GM23338 (cell line): ENCODE measurements around the gene ZNF514. TPM values are rescaled to one million over a fixed set of nuclear protein-coding genes. Genes with fewer than 3 reads are reported as not detected.
A peak's percentile ranks its signal among the peaks of the same experiment; 100 is the strongest.

ENCODE experiments used
- ATAC-seq: fragments of 200-7000 bp; cut with Tn5 transposase; 3 replicates; pipeline ENCODE4 v1.9.1; 2020
- DNase-seq: peaks from one replicate; pipeline ENCODE4 v3.0.0-alpha.2; 2015; ENCODE audit warnings: low spot score
- H2AFZ ChIP-seq: fragments of 200-600 bp; sonication (generic); 2 replicates; pipeline ENCODE4 v1.8.0; 2016; ENCODE audit warnings: antibody characterized with exemption, mild to moderate bottlenecking, moderate library complexity
- H3F3A ChIP-seq: fragments of 200-600 bp; sonication (generic); replicated peaks from 2 replicates; pipeline ENCODE4 v1.8.0; 2017; ENCODE audit warnings: antibody characterized with exemption, mixed run types, low read depth
- H3K27ac ChIP-seq: fragments of 200-600 bp; sonication (generic); 2 replicates; pipeline ENCODE4 v1.6.1; 2016; ENCODE audit warnings: low read depth
- H3K27me3 ChIP-seq: fragments of 200-600 bp; sonication (generic); 2 replicates; pipeline ENCODE4 v1.8.0; 2016; ENCODE audit warnings: mild to moderate bottlenecking, mixed run types, moderate library complexity; ENCODE audit not compliant: insufficient read depth
- H3K36me3 ChIP-seq: fragments of 200-600 bp; sonication (generic); 2 replicates; pipeline ENCODE4 v1.8.0; 2016; ENCODE audit warnings: mild to moderate bottlenecking; ENCODE audit not compliant: insufficient read depth
- H3K4me1 ChIP-seq: fragments of 200-600 bp; sonication (generic); 2 replicates; pipeline ENCODE4 v1.8.0; 2016; ENCODE audit warnings: mild to moderate bottlenecking, moderate library complexity; ENCODE audit not compliant: insufficient read depth
- H3K4me2 ChIP-seq: fragments of 200-600 bp; sonication (generic); 2 replicates; pipeline ENCODE4 v1.7.1; 2017; ENCODE audit warnings: mixed run types
- H3K4me3 ChIP-seq: fragments of 200-600 bp; sonication (generic); 2 replicates; pipeline ENCODE4 v1.6.1; 2016; ENCODE audit warnings: mixed run types
- H3K79me2 ChIP-seq: fragments of 200-600 bp; sonication (generic); replicated peaks from 2 replicates; pipeline ENCODE4 v1.8.0; 2017; ENCODE audit warnings: mild to moderate bottlenecking; ENCODE audit not compliant: insufficient read depth
- H3K9me2 ChIP-seq: fragments of 200-600 bp; sonication (generic); 2 replicates; pipeline ENCODE4 v1.8.0; 2017; ENCODE audit not compliant: insufficient read depth
- H4K20me1 ChIP-seq: fragments of 200-600 bp; sonication (generic); replicated peaks from 2 replicates; pipeline ENCODE4 v1.8.0; 2017; ENCODE audit warnings: mild to moderate bottlenecking; ENCODE audit not compliant: insufficient read depth
- H3K27ac Mint-ChIP-seq: 2 replicates; pipeline ENCODE4 v1.8.0; 2020; ENCODE audit warnings: inconsistent platforms, mild to moderate bottlenecking, moderate library complexity, mixed read lengths
- H3K27me3 Mint-ChIP-seq: 3 replicates; pipeline ENCODE4 v1.8.0; 2022; ENCODE audit warnings: low read depth, mild to moderate bottlenecking, moderate library complexity, mixed read lengths, inconsistent platforms; ENCODE audit not compliant: insufficient read depth, poor library complexity
- H3K36me3 Mint-ChIP-seq: 3 replicates; pipeline ENCODE4 v1.8.0; 2021; ENCODE audit warnings: low read depth, mild to moderate bottlenecking, inconsistent platforms, moderate library complexity, mixed read lengths
- H3K4me1 Mint-ChIP-seq: 3 replicates; pipeline ENCODE4 v1.8.0; 2020; ENCODE audit warnings: mild to moderate bottlenecking, inconsistent platforms, mixed read lengths
- H3K4me3 Mint-ChIP-seq: 3 replicates; pipeline ENCODE4 v1.8.0; 2021; ENCODE audit warnings: moderate library complexity, mild to moderate bottlenecking, inconsistent platforms, mixed read lengths
- H3K9me3 Mint-ChIP-seq: 3 replicates; pipeline ENCODE4 v1.8.0; 2020; ENCODE audit warnings: moderate library complexity, mild to moderate bottlenecking, inconsistent platforms, mixed read lengths
- CREB1 ChIP-seq: fragments of 250-450 bp; sonication (Bioruptor Pico); IDR thresholded peaks from 2 replicates; pipeline ENCODE4 v1.5.0; 2020; ENCODE audit warnings: low read depth, mild to moderate bottlenecking, moderate library complexity
- CTCF ChIP-seq, 2 experiments: fragments of 200-600 bp in 1 of 2; sonication (generic) in 1 of 2; conservative IDR thresholded peaks; 2 replicates each; pipeline versions ENCODE4 v1.5.1 to v1.6.1; 2016 to 2017; ENCODE audit warnings: antibody characterized with exemption in 2 of 2, low read depth in 2 of 2, mild to moderate bottlenecking in 2 of 2, moderate library complexity in 1 of 2
- ETS1 ChIP-seq: IDR thresholded peaks from 2 replicates; pipeline ENCODE4 v1.6.1; 2016; ENCODE audit warnings: antibody characterized with exemption
- EZH2 ChIP-seq: fragments of 200-600 bp; sonication (generic); IDR thresholded peaks from one replicate; pipeline ENCODE4 v1.8.0; 2017; ENCODE audit warnings: antibody characterized with exemption, mild to moderate bottlenecking, low read depth; ENCODE audit not compliant: unreplicated experiment
- EZH2phosphoT487 ChIP-seq: fragments of 200-600 bp; sonication (generic); IDR thresholded peaks from one replicate; pipeline ENCODE4 v1.8.1; 2018; ENCODE audit warnings: antibody characterized with exemption; ENCODE audit not compliant: unreplicated experiment
- JUNB ChIP-seq: IDR thresholded peaks from one replicate; pipeline ENCODE4 v1.6.1; 2016; ENCODE audit warnings: antibody characterized with exemption; ENCODE audit not compliant: unreplicated experiment
- NANOG ChIP-seq: IDR thresholded peaks from 2 replicates; pipeline ENCODE4 v1.6.1; 2016; ENCODE audit warnings: antibody characterized with exemption, borderline replicate concordance
- REST ChIP-seq: IDR thresholded peaks from one replicate; pipeline ENCODE4 v1.6.1; 2018; ENCODE audit warnings: antibody characterized with exemption; ENCODE audit not compliant: unreplicated experiment
- STAT1 ChIP-seq: IDR thresholded peaks from one replicate; pipeline ENCODE4 v1.6.1; 2016; ENCODE audit warnings: antibody characterized with exemption; ENCODE audit not compliant: unreplicated experiment
- ZNF114 ChIP-seq: fragments of 250-450 bp; sonication (Bioruptor Pico); IDR thresholded peaks from 2 replicates; pipeline ENCODE4 v1.5.0; 2020; ENCODE audit warnings: mild to moderate bottlenecking, moderate library complexity
- ZNF331 ChIP-seq: fragments of 250-450 bp; sonication (Bioruptor Pico); IDR thresholded peaks from 2 replicates; pipeline ENCODE4 v1.5.0; 2020; ENCODE audit warnings: low read depth, mild to moderate bottlenecking, moderate library complexity
- ZNF462 ChIP-seq: fragments of 250-450 bp; sonication (Bioruptor Pico); IDR thresholded peaks from 2 replicates; pipeline ENCODE4 v1.5.0; 2020; ENCODE audit warnings: mild to moderate bottlenecking, moderate library complexity
- polyA plus RNA-seq: library from polyadenylated mRNA; unstranded; fragments of >200 nt; fragmentation: Nextera tagmentation; extraction: Ambion mirVana; gene quantifications from 2 replicates; pipeline ENCODE4 v1.2.1, GENCODE V29; 2016
- total RNA-seq: library from RNA; depleted of rRNA; stranded (reverse); fragments of >200 nt; shearing (Covaris generic); gene quantifications from 2 replicates; pipeline ENCODE4 v1.2.3, GENCODE V29; 2014

Gene ZNF514
- total and polyA plus RNA-seq, 2 experiments from 2014 or later, result 7.2 to 9.3 TPM

- H3K4me3 Mint-ChIP-seq, result peak overlapping the region; percentile 86
- H3K27me3 Mint-ChIP-seq, result peaks cover 20% of the 10 kb centered on the region
- Histone ChIP-seq H3K27ac (no peak overlapping the region), H3K79me2 (peaks cover 14% of the 10 kb centered on the region; the same call in 1 of the 2 replicates), H2AFZ (peak overlapping the region; percentile 94; the same call in 1 of the 2 replicates), H3F3A (peaks cover 5% of the 10 kb centered on the region; the same call in 1 of the 2 replicates), H3K4me3 (peak overlapping the region; percentile 85), H4K20me1 (peaks cover 9% of the 10 kb centered on the region), H3K27me3 (peaks cover 26% of the 10 kb centered on the region), H3K4me1 (peaks cover 14% of the 10 kb centered on the region), H3K4me2 (peak overlapping the region; percentile 93), H3K36me3 (peaks cover 25% of the 10 kb centered on the region), H3K9me2 (no peaks in the 10 kb centered on the region)
- ATAC-seq, result no peak
- H3K27ac Mint-ChIP-seq, result no peak overlapping the region
- peaks cover 39% of the 10 kb centered on the region for H3K9me3 Mint-ChIP-seq
- no peak for DNase-seq
- H3K4me1 Mint-ChIP-seq, result peaks cover 21% of the 10 kb centered on the region; the same call in 2 of the 3 replicates
- TF ChIP-seq ETS1 (no peak), STAT1 (no peak), CREB1 (CRISPR knock-in tag) (no peak), JUNB (no peak), EZH2phosphoT487 (no peak), EZH2 (no peak), ZNF462 (CRISPR knock-in tag) (no peak), CTCF (conservative IDR thresholded peaks at IDR 0.05; ENCODE audit: low read depth in 2 of 2) (no peak), ZNF114 (CRISPR knock-in tag) (no peak), NANOG (no peak), ZNF331 (no peak), REST (no peak)
- H3K36me3 Mint-ChIP-seq, result peaks cover 49% of the 10 kb centered on the region
Measured at GRCh38 chr2:95208106-95208505, 48.5 kb upstream of the ZNF514 start.
